WTC11 (cell line): ENCODE measurements around the gene CACNA2D1.

Experiments used
- ATF2 ChIP-seq: sonication (generic); formaldehyde crosslinking; IDR thresholded peaks from 2 replicates; pipeline ENCODE4 v1.8.1; 2022; ENCODE audit warnings: low read depth, missing genetic modification reagents, borderline replicate concordance
- CTCF ChIP-seq: fragments of 200-600 bp; IDR thresholded peaks from 2 replicates; pipeline ENCODE4 v1.8.0; 2022; ENCODE audit warnings: antibody characterized with exemption
- E2F5 ChIP-seq: sonication (generic); formaldehyde crosslinking; IDR thresholded peaks from 2 replicates; pipeline ENCODE4 v1.8.1; 2022; ENCODE audit warnings: mild to moderate bottlenecking, moderate library complexity, missing genetic modification reagents
- HMGXB4 ChIP-seq: sonication (generic); formaldehyde crosslinking; IDR thresholded peaks from 2 replicates; pipeline ENCODE4 v1.8.1; 2023; ENCODE audit warnings: mild to moderate bottlenecking, moderate library complexity, missing genetic modification reagents
- STAT6 ChIP-seq: sonication (generic); formaldehyde crosslinking; conservative IDR thresholded peaks from 2 replicates; pipeline ENCODE4 v1.8.1; 2023; ENCODE audit warnings: mild to moderate bottlenecking, low read depth, missing genetic modification reagents, moderate library complexity
- ZNF138 ChIP-seq: sonication (generic); formaldehyde crosslinking; conservative IDR thresholded peaks from 2 replicates; pipeline ENCODE4 v1.8.1; 2022; ENCODE audit warnings: mild to moderate bottlenecking, moderate library complexity, missing genetic modification reagents
- ZNF512 ChIP-seq: sonication (generic); formaldehyde crosslinking; IDR thresholded peaks from 2 replicates; pipeline ENCODE4 v1.8.1; 2022; ENCODE audit warnings: missing genetic modification reagents, borderline replicate concordance
- ZSCAN18 ChIP-seq: fragments of 250-450 bp; sonication (Bioruptor Pico); IDR thresholded peaks from 2 replicates; pipeline ENCODE4 v2.1.2; 2022; ENCODE audit warnings: mild to moderate bottlenecking, moderate library complexity

- TF ChIP-seq ZSCAN18 (CRISPR knock-in tag) (no peak), CTCF (no peak), ATF2 (CRISPR knock-in tag) (no peak), HMGXB4 (CRISPR knock-in tag) (no peak), E2F5 (CRISPR knock-in tag) (no peak), ZNF138 (no peak), ZNF512 (CRISPR knock-in tag) (no peak), STAT6 (CRISPR knock-in tag) (no peak)
Observed at GRCh38 chr7:81957517-81957916, 486.1 kb downstream of the CACNA2D1 start.
